ENCODE data around the gene UFSP1. TPM values are rescaled to one million over a fixed set of nuclear protein-coding genes. Genes with fewer than 3 reads are reported as not detected.
A peak's percentile ranks its signal among the peaks of the same experiment; 100 is the strongest.

Gene UFSP1
- total RNA-seq, 4 donors from 2014 or later = 1.3 to 19.1 (median 3.7) TPM; not detected in 1

GRCh38 chr7:100886936-100887515, 2.5 kb downstream of the UFSP1 start:
- in situ Hi-C loops (cut with MboI; ENCODE audit: low pct_ligation_motif_present in 1 of 4, low pct_unique_long_range_greater_than_20kb in 1 of 4, low sequenced_read_pairs in 3 of 4) (no loop called here), intact Hi-C loops (cut with DNase I; ENCODE audit: low total_unique reads) (no loop called here)
- WGBS, 2 donors (ENCODE audit: low coverage in 1 of 2) = 50 to 85% methylated on average over 3 to 25 of the region's 25 CpGs
- Histone ChIP-seq H3K4me1 (peaks cover 26 to 42% (median 30%) of the 10 kb centered on the region in 4 donors), H3K27me3 (no peaks in the 10 kb centered on the region), H3K4me3 (no peak overlapping the region), H3K27ac (peak overlapping the region; percentile 94 to 100 (median 96)), H3K9me3 (no peaks in the 10 kb centered on the region), H3K36me3 (peaks cover 0 to 52% (median 24%) of the 10 kb centered on the region in 4 donors)
- no peak for DNase-seq
- TF ChIP-seq EP300 (IDR thresholded peaks at IDR 0.05; ENCODE audit: low read depth) (no peak), POLR2AphosphoS5 (IDR thresholded peaks at IDR 0.05) (no peak), POLR2A (IDR thresholded peaks at IDR 0.05) (no peak), CTCF (IDR thresholded peaks at IDR 0.05) (no peak)

DNA sequence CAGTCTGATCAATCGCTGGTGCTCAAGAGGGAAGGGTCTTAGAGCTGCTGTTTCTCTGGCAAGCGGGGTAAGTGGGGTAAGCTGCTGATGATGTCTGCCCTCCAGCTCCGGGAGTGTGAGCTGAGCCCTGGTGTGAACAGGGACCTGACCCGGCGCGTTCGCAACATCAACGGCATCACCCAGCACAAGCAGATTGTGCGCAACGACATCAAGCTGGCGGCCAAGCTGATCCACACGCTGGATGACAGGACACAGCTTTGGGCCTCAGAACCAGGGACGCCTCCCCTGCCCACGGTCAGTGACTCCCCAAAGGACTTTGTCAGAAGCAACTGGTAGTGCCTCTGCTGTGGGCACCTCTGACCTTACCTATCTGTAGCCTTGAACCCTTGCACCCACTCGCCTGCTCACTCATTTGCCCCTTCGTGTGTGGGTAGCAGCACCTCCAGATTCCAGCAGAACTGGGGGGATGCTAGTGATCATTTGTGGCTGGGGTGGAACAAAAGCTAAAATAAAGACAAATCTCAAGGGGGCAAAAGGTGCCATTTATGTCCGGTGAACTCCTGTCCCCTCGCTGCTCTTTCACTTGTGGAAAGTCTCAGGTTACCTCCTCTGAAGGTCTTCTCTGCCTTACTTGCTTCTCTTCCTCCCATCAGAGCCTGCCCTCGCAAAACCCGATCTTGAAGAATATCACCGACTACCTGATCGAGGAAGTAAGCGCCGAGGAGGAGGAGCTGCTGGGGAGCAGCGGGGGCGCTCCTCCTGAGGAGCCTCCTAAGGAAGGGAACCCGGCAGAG, 3.2 kb downstream of the UFSP1 start:
- WGBS, 2 donors (ENCODE audit: low coverage in 1 of 2) = 80 to 89% methylated on average over 1 to 27 of the region's 27 CpGs
- in situ Hi-C loops (cut with MboI; ENCODE audit: low pct_ligation_motif_present in 1 of 4, low pct_unique_long_range_greater_than_20kb in 1 of 4, low sequenced_read_pairs in 3 of 4) = no loop called here
- no peak for TF ChIP-seq EP300 (IDR thresholded peaks at IDR 0.05; ENCODE audit: low read depth)
- TF ChIP-seq CTCF (IDR thresholded peaks at IDR 0.05) = no peak
- TF ChIP-seq POLR2A (IDR thresholded peaks at IDR 0.05) = no peak
- TF ChIP-seq POLR2AphosphoS5 (IDR thresholded peaks at IDR 0.05) = no peak
- Histone ChIP-seq H3K27me3 (no peaks in the 10 kb centered on the region), H3K4me3 (no peak overlapping the region), H3K36me3 (peaks cover 0 to 59% (median 28%) of the 10 kb centered on the region in 4 donors), H3K4me1 (peaks cover 26 to 41% (median 30%) of the 10 kb centered on the region in 4 donors), H3K27ac (peak overlapping the region in 1 of 4 donors; percentile 95), H3K9me3 (no peaks in the 10 kb centered on the region)
- DNase-seq = no peak
- intact Hi-C loops (cut with DNase I; ENCODE audit: low total_unique reads) = no loop called here

DNA sequence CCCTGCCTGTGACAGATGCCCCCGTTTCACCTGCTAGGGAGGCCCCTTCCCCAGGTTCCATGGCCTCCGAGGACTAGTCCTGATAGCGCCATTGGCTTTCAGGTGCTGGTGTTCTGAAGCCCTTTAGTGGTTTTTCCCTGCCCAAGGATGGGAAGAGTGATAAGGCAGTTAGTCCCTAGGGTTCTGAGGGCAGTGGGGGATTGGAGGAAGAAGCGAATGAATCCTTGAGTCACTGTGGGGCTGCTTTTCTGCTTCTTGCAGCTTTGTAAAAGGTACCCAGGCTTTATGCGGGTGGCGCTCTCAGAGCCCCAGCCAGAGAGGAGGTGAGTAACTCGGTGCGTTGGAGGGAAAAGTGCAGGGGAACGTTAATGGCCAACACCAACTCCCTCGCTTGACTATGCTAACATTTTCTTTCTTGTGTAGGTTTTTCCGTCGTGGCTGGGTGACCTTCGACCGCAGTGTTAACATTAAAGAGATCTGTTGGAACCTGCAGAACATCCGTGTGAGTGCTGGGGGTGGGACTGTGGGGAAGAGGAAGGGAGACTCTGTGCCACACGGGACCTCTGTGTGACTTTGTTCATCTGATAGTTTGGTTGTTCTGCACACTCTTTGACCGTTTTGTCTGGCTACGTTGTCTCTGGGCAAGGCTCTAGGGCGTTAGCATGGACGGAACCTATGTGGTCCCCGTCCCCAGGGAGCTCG, 3.9 kb downstream of the UFSP1 start:
- H3K4me1 ChIP-seq = peaks cover 18 to 33% (median 24%) of the 10 kb centered on the region in 4 donors
- no peak overlapping the region for H3K4me3 ChIP-seq
- 62 to 79% methylated on average over 2 to 22 of the region's 22 CpGs for WGBS, 2 donors (ENCODE audit: low coverage in 1 of 2)
- peaks cover 0 to 63% (median 30%) of the 10 kb centered on the region in 4 donors for H3K36me3 ChIP-seq
- no peak for TF ChIP-seq POLR2AphosphoS5 (IDR thresholded peaks at IDR 0.05)
- no peak for TF ChIP-seq EP300 (IDR thresholded peaks at IDR 0.05; ENCODE audit: low read depth)
- no peak for TF ChIP-seq POLR2A (IDR thresholded peaks at IDR 0.05)
- no peak for TF ChIP-seq CTCF (IDR thresholded peaks at IDR 0.05)
- intact Hi-C loops (cut with DNase I; ENCODE audit: low total_unique reads) (no loop called here), in situ Hi-C loops (cut with MboI; ENCODE audit: low pct_ligation_motif_present in 1 of 4, low pct_unique_long_range_greater_than_20kb in 1 of 4, low sequenced_read_pairs in 3 of 4) (no loop called here)
- no peak overlapping the region for H3K27ac ChIP-seq
- DNase-seq = no peak
- no peaks in the 10 kb centered on the region for H3K9me3 ChIP-seq
- no peaks in the 10 kb centered on the region for H3K27me3 ChIP-seq

Data from transverse colon (tissue), 4 donors.